Gastroesophageal sphincter (tissue), 3 donors: ENCODE measurements around the gene ADGRG6.

ENCODE experiments used
- CTCF ChIP-seq, 4 experiments: fragments of 200-600 bp in 2 of 4; fragments of 450-650 bp in 2 of 4; sonication (generic) in 1 of 4; IDR thresholded peaks; one replicate each; pipeline ENCODE4 v1.5.1; 2017 to 2019; ENCODE audit warnings: antibody characterized with exemption in 4 of 4, mild to moderate bottlenecking in 2 of 4, moderate library complexity in 2 of 4
- POLR2AphosphoS5 ChIP-seq: sonication (generic); formaldehyde crosslinking; IDR thresholded peaks from one replicate; pipeline ENCODE4 v1.6.1; 2017; ENCODE audit warnings: antibody characterized with exemption

GRCh38 chr6:142367501-142368018 is 65.8 kb downstream of the ADGRG6 start:
- TF ChIP-seq CTCF (IDR thresholded peaks at IDR 0.05) (no peak), POLR2AphosphoS5 (no peak)
